Measurements from ENCODE around the gene UVSSA.

DNA sequence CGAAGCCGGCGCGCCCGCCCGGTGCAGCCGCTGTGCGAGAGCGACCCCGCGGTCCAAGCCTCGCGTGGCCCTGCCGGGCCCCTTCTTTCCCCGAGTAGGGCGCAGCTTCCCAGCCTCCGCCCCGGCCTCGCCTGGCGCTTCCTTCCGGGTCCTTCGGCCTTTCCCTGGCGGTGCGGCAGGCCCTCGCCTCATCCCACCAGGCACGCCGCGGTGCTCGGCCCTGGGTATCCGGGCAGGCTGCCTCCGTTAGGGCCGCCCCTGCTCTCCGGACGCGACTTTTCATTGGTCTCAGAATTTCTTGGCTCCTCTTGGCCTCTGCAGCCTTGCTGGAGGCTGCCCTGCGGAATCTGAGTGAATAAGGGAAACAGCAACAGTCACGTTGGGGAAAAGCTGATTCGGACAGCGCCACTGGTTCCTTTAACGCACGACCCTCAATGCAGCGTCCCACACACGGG, 429 bp downstream of the UVSSA start:
- TF ChIP-seq EZH2 (IDR thresholded peaks at IDR 0.05): no peak
- no peak for TF ChIP-seq POLR2AphosphoS5 (IDR thresholded peaks at IDR 0.05; ENCODE audit: borderline replicate concordance, low read depth, low read length)
